Osteoblast (primary cell): Measurements from ENCODE around the gene THAP9. TPM values are rescaled to one million over a fixed set of nuclear protein-coding genes. Genes with fewer than 3 reads are reported as not detected.
A peak's percentile ranks its signal among the peaks of the same experiment; 100 is the strongest.

Experiments
- DNase-seq: peaks from one replicate; pipeline ENCODE4 v3.0.0; 2011; ENCODE audit warnings: low spot score, mixed read lengths; ENCODE audit not compliant: insufficient read length; ENCODE audit errors: missing footprints
- H2AFZ ChIP-seq: 2 replicates; pipeline ENCODE4 v1.6.0; 2011; ENCODE audit warnings: mild to moderate bottlenecking, low read length
- H3K27ac ChIP-seq: 2 replicates; pipeline ENCODE4 v1.5.1; 2011; ENCODE audit warnings: mild to moderate bottlenecking, low read depth, low read length, moderate library complexity
- H3K27me3 ChIP-seq: 2 replicates; pipeline ENCODE4 v1.6.0; 2012; ENCODE audit warnings: mild to moderate bottlenecking, control low read depth, inconsistent platforms, low read length, moderate library complexity; ENCODE audit not compliant: insufficient read depth
- H3K36me3 ChIP-seq: 2 replicates; pipeline ENCODE4 v1.5.1; 2011; ENCODE audit warnings: mild to moderate bottlenecking, low read length, control low read depth, moderate library complexity; ENCODE audit not compliant: insufficient read depth
- H3K4me1 ChIP-seq: 2 replicates; pipeline ENCODE4 v1.5.1; 2011; ENCODE audit warnings: mild to moderate bottlenecking, low read length, control low read depth, moderate library complexity; ENCODE audit not compliant: insufficient read depth
- H3K4me2 ChIP-seq: 2 replicates; pipeline ENCODE4 v1.6.0; 2011; ENCODE audit warnings: mild to moderate bottlenecking, low read length; ENCODE audit not compliant: insufficient read depth
- H3K4me3 ChIP-seq: fragments of 200-600 bp; sonication (generic); 3 replicates; pipeline ENCODE4 v1.5.1; 2012; ENCODE audit warnings: mild to moderate bottlenecking, low read length, inconsistent platforms; ENCODE audit not compliant: insufficient read depth
- H3K79me2 ChIP-seq: 2 replicates; pipeline ENCODE4 v1.6.0; 2012; ENCODE audit warnings: mild to moderate bottlenecking, low read length, control low read depth, inconsistent platforms; ENCODE audit not compliant: insufficient read depth
- H3K9me3 ChIP-seq: 2 replicates; pipeline ENCODE4 v1.5.1; 2011; ENCODE audit warnings: low read depth, low read length, control low read depth
- H4K20me1 ChIP-seq: 2 replicates; pipeline ENCODE4 v1.6.0; 2012; ENCODE audit warnings: mild to moderate bottlenecking, low read length, control low read depth; ENCODE audit not compliant: insufficient read depth
- CTCF ChIP-seq: IDR thresholded peaks from 2 replicates; pipeline ENCODE4 v1.5.1; 2011; ENCODE audit warnings: mild to moderate bottlenecking, low read depth, low read length, moderate library complexity; ENCODE audit errors: extremely low read depth
- total RNA-seq: library from RNA; depleted of rRNA; stranded (reverse); fragments of >200 nt; gene quantifications from 2 replicates; pipeline ENCODE4 v1.2.3, GENCODE V29; 2012

Gene THAP9
- total RNA-seq, 1 donor: 3.3 TPM

- Histone ChIP-seq H3K4me1 (peaks cover 25% of the 10 kb centered on the region), H3K9me3 (no peaks in the 10 kb centered on the region), H2AFZ (peak overlapping the region; percentile 78), H3K27ac (peak overlapping the region; percentile 100), H3K27me3 (no peaks in the 10 kb centered on the region), H3K4me2 (peak overlapping the region; percentile 91), H3K4me3 (peak overlapping the region; percentile 83), H3K36me3 (peaks cover 12% of the 10 kb centered on the region), H3K79me2 (peaks cover 53% of the 10 kb centered on the region), H4K20me1 (peaks cover 10% of the 10 kb centered on the region)
- peak; percentile 53 for DNase-seq
- no peak for TF ChIP-seq CTCF
Measured at GRCh38 chr4:82901183-82901718, 716 bp downstream of the THAP9 start.

GRCh38 chr4:82903737-82904136, 3.2 kb downstream of the THAP9 start:
- Histone ChIP-seq H3K9me3 (no peaks in the 10 kb centered on the region), H3K4me1 (peaks cover 10% of the 10 kb centered on the region), H3K79me2 (peaks cover 30% of the 10 kb centered on the region), H3K36me3 (no peaks in the 10 kb centered on the region), H2AFZ (no peak overlapping the region), H3K4me2 (no peak overlapping the region), H4K20me1 (peaks cover 6% of the 10 kb centered on the region), H3K27me3 (no peaks in the 10 kb centered on the region), H3K27ac (no peak overlapping the region), H3K4me3 (no peak overlapping the region)
- no peak for TF ChIP-seq CTCF
- no peak for DNase-seq

- H4K20me1 ChIP-seq: no peaks in the 10 kb centered on the region
- H3K4me1 ChIP-seq: peaks cover 10% of the 10 kb centered on the region
- DNase-seq: peak; percentile 76
- H3K79me2 ChIP-seq: peaks cover 15% of the 10 kb centered on the region
- no peaks in the 10 kb centered on the region for H3K9me3 ChIP-seq
- TF ChIP-seq CTCF: no peak
- no peak overlapping the region for H3K4me3 ChIP-seq
- H3K27me3 ChIP-seq: no peaks in the 10 kb centered on the region
- H3K36me3 ChIP-seq: no peaks in the 10 kb centered on the region
- no peak overlapping the region for H2AFZ ChIP-seq
- peak overlapping the region; percentile 5 for H3K27ac ChIP-seq
- peak overlapping the region; percentile 56 for H3K4me2 ChIP-seq
Measured at GRCh38 chr4:82905205-82905604, 4.7 kb downstream of the THAP9 start.

- Histone ChIP-seq H2AFZ (no peak overlapping the region), H3K4me1 (peaks cover 7% of the 10 kb centered on the region), H3K27ac (no peak overlapping the region), H3K27me3 (no peaks in the 10 kb centered on the region), H4K20me1 (no peaks in the 10 kb centered on the region), H3K79me2 (peaks cover 15% of the 10 kb centered on the region), H3K36me3 (no peaks in the 10 kb centered on the region), H3K4me3 (no peak overlapping the region), H3K4me2 (no peak overlapping the region), H3K9me3 (no peaks in the 10 kb centered on the region)
- DNase-seq: no peak
- TF ChIP-seq CTCF: no peak
Measured at GRCh38 chr4:82906469-82906868, 5.9 kb downstream of the THAP9 start.
